GM12892 (cell line): ENCODE measurements around the gene RIGI.
A peak's percentile ranks its signal among the peaks of the same experiment; 100 is the strongest.
"Not testable (repeated sequence)": the region's sequence is repeated elsewhere in the genome, so short reads cannot be mapped to it uniquely, and the experiment has no call there.

Experiments used
- DNase-seq: peaks from one replicate; pipeline ENCODE4 v3.0.0; 2011; ENCODE audit not compliant: insufficient read length
- FAIRE-seq: peaks from 2 replicates; lab custom pipeline; 2011; peaks lifted over from hg19 to GRCh38; lab: Jason Lieb, UNC
- POLR2A ChIP-seq: IDR thresholded peaks from 2 replicates; pipeline ENCODE4 v1.6.1; 2011; ENCODE audit warnings: low read depth, low read length, control low read depth
- POLR2AphosphoS5 ChIP-seq: IDR thresholded peaks from 2 replicates; pipeline ENCODE4 v1.6.1; 2011; ENCODE audit warnings: low read depth, low read length, control low read depth
- TAF1 ChIP-seq: IDR thresholded peaks from 2 replicates; pipeline ENCODE4 v1.6.1; 2011; ENCODE audit warnings: low read depth, mild to moderate bottlenecking, control low read depth, low read length, borderline replicate concordance

RIGI gene

DNA sequence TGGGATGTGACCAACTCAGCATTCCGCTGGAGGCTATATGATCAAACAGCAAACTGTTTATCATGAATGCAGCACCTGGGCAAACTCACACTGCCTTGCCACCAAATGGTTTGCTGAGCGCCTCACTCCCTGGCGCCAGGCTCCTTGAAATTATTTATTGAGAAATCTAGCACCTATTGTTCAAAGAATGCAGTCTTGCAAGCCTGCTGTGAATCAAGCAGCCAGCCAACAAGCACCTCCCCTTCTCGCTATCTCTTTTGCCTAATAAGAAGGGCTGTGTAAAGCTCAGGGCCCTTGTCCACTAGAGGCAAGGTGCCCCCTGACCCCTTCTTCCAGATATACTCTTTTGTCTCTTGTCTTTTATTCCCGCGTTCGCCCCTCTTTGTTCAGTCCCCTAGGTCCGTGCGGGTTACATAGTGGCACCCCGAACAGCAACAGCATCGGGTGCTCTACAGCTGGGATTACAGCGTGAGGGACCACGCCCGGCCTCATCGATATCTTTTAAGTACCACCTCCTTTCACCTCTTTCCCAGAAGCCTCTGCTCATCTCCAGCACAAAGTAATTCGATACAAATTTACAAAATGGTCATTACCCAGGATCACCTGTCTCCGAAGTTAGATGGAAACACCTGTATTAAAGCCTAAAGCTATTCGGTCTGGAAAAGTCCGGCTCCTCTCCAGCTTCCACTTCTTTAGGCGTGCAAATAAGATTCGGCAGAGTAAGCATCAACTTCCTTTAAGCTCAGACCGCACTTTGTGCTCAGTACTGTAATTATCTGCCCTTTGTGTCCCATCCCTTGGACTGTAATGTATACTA is 896 bp downstream of the RIGI start:
- DNase-seq, result no peak
- no peak for TF ChIP-seq TAF1
- no peak for FAIRE-seq

DNA sequence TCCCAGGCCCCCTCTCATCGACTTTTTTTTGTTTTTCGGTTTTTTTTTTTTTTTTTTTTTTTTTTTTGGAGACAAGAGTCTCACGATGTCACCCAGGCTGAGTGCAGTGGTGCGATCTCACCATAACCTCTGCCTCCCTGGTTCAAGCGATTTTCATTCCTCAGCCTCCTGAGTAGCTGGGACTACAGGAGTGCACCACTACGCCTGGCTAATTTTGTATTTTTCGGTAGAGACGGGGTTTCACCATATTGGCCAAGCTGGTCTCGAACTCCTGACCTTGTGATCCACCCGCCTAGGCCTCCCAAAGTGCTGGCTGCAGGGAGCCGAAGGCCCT is 1.5 kb downstream of the RIGI start:
- not testable (repeated sequence) for FAIRE-seq

GRCh38 chr9:32523910-32524309 is 2.1 kb downstream of the RIGI start:
- DNase-seq, result no peak
- FAIRE-seq, result no peak
- TF ChIP-seq POLR2A (no peak), POLR2AphosphoS5 (no peak), TAF1 (no peak)

More for the DNA sequence above, 1.5 kb downstream of the RIGI start:
- not testable (repeated sequence) for DNase-seq

DNA sequence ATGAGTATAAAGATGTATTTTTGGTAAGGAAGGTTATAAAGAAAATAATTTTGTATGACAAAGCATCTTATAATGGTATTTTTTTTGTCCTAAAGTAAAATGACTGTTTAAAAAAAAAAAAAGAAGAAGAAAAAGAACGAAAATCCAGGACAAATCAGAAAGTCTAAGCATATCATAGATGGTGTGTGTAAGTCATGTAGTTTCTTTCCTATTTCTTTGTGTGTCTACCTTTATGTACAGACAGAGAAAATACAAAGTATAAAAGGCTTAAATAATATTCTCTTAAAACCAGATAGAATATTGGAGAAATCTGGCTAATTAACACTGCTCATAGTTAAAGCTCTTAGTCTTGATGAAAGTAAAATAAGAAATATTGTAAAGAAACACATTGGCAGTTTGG is 7.7 kb downstream of the RIGI start:
- no peak for DNase-seq
- FAIRE-seq, result no peak
- TF ChIP-seq TAF1 (no peak), POLR2A (no peak), POLR2AphosphoS5 (no peak)

GRCh38 chr9:32516241-32516640 is 9.8 kb downstream of the RIGI start:
- TF ChIP-seq POLR2AphosphoS5, result no peak
- no peak for TF ChIP-seq POLR2A
- no peak for TF ChIP-seq TAF1
- no peak for FAIRE-seq
- DNase-seq, result no peak

DNA sequence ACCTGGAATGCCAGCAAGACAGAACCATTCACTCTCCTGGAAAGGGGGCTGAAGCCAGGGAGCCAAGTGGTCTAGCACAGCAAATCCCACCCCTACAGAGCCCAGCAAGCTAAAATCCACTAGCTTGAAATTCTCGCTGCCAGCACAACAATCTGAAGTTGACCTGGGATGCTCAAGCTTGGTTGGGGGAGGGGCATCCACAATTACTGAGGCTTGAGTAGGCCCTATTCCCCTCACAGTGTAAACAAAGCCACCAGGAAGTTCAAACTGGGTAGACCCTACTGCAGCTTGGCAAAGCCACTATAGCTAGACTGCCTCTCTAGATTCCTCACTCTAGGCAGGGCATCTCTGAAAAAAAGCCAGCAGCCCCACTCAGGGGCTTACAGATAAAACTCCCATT is 17.3 kb downstream of the RIGI start:
- TF ChIP-seq POLR2A, result no peak
- no peak for TF ChIP-seq TAF1
- no peak for TF ChIP-seq POLR2AphosphoS5
- no peak for FAIRE-seq
- DNase-seq, result no peak

DNA sequence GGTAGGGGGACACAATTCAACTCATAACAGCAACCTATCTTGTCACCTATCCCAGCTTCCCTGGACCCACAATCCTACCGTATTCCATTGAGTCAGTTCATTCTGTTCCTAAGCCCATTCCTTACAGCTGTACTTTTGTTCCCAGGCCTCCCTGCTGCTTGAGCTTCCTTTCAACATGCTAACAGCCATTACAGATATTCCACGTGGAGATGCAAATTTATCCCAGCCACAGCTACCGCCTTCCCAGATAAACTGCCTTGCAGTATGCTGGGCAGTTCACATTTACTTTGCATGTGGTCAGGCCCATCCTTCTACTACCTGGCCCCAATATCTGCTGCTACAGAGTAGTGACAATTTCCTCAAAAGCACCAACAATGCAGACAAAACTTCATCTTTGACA is 23.0 kb downstream of the RIGI start:
- DNase-seq (no peak), FAIRE-seq (peak; percentile 14)
- TF ChIP-seq TAF1 (no peak), POLR2AphosphoS5 (no peak), POLR2A (no peak)

GRCh38 chr9:32502464-32502863 is 23.5 kb downstream of the RIGI start:
- DNase-seq, result no peak
- TF ChIP-seq POLR2A, result no peak
- TF ChIP-seq TAF1, result no peak
- TF ChIP-seq POLR2AphosphoS5, result no peak
- peak; percentile 5 for FAIRE-seq

GRCh38 chr9:32501868-32502267 is 24.1 kb downstream of the RIGI start:
- DNase-seq (no peak), FAIRE-seq (no peak)
- TF ChIP-seq POLR2AphosphoS5, result no peak
- no peak for TF ChIP-seq POLR2A
- TF ChIP-seq TAF1, result no peak

- DNase-seq (no peak), FAIRE-seq (no peak)
- TF ChIP-seq POLR2AphosphoS5 (no peak), POLR2A (no peak), TAF1 (no peak)
Observed at GRCh38 chr9:32500768-32501167, 25.2 kb downstream of the RIGI start.

DNA sequence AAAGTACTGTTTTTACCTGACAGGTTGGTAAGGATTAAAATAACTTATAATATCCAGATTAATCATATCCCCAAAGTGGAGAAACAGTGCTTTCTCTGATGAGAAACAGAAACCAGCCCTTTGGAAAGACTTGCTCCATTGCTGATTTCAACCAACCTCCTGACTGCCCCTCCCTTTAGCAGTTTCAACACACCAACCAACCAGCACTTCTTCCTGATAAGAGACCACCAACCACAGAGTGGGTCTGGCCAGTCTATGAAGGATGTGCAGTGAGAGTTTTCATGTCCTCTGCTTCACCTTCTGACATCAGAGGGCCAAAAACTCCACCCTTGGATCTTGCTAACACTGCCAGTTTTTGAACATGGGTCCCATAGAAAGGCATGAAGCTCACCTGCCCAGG is 28.1 kb downstream of the RIGI start:
- no peak for TF ChIP-seq TAF1
- no peak for TF ChIP-seq POLR2AphosphoS5
- no peak for TF ChIP-seq POLR2A
- DNase-seq, result no peak
- no peak for FAIRE-seq

GRCh38 chr9:32490601-32491000 is 35.4 kb downstream of the RIGI start:
- no peak for FAIRE-seq
- DNase-seq, result no peak
- TF ChIP-seq POLR2AphosphoS5 (no peak), TAF1 (no peak), POLR2A (no peak)
